GM23248 (cell line): Measurements from ENCODE around the gene KIAA1549.

ENCODE experiments used
- EZH2 ChIP-seq: fragments of 200-600 bp; sonication (generic); IDR thresholded peaks from 2 replicates; pipeline ENCODE4 v1.6.1; 2018; ENCODE audit warnings: antibody characterized with exemption, mild to moderate bottlenecking; ENCODE audit not compliant: insufficient read depth, poor library complexity, severe bottlenecking
- EZH2phosphoT487 ChIP-seq: fragments of 200-600 bp; sonication (generic); IDR thresholded peaks from 2 replicates; pipeline ENCODE4 v1.6.1; 2018; ENCODE audit warnings: antibody characterized with exemption, moderate library complexity, mild to moderate bottlenecking, low read depth; ENCODE audit not compliant: insufficient read depth

- TF ChIP-seq EZH2 (no peak), EZH2phosphoT487 (no peak)
Observed at GRCh38 chr7:138872576-138872975, 108.6 kb downstream of the KIAA1549 start.
